Measurements from ENCODE around the gene SNCAIP. TPM values are rescaled to one million over a fixed set of nuclear protein-coding genes. Genes with fewer than 3 reads are reported as not detected.

Gene SNCAIP
- total RNA-seq, 1 donor from 2014 or later = 4.2 TPM

DNA sequence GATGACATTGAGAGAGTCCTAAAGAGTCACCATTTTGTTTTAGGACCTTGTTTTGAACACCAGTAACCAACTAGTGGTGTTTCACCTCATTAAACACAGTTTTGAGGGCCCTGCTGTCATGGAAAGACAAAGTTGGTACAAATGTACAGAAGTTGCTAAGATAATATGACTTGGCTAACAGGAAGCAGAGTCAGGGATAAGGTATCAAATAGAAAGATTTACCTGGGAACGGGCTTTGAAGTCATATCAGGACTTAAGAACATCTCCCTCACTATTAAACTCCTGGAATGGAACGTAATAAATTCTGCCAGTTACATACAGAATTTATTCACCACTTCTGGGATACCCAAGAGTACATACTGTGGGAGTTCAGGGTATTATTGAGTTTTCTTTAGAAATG lies 115.6 kb downstream of the SNCAIP start:
- DNase-seq (ENCODE audit: extremely low spot score, unreplicated experiment) = no peak
- H3K27ac Mint-ChIP-seq (ENCODE audit: unreplicated experiment) = no peak overlapping the region
- TF ChIP-seq, protein P1, sequence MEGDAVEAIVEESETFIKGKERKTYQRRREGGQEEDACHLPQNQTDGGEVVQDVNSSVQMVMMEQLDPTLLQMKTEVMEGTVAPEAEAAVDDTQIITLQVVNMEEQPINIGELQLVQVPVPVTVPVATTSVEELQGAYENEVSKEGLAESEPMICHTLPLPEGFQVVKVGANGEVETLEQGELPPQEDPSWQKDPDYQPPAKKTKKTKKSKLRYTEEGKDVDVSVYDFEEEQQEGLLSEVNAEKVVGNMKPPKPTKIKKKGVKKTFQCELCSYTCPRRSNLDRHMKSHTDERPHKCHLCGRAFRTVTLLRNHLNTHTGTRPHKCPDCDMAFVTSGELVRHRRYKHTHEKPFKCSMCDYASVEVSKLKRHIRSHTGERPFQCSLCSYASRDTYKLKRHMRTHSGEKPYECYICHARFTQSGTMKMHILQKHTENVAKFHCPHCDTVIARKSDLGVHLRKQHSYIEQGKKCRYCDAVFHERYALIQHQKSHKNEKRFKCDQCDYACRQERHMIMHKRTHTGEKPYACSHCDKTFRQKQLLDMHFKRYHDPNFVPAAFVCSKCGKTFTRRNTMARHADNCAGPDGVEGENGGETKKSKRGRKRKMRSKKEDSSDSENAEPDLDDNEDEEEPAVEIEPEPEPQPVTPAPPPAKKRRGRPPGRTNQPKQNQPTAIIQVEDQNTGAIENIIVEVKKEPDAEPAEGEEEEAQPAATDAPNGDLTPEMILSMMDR (IDR thresholded peaks at IDR 0.05) = no peak
- peaks cover 13% of the 10 kb centered on the region for H3K9me3 Mint-ChIP-seq (ENCODE audit: unreplicated experiment)
- H3K27me3 Mint-ChIP-seq (ENCODE audit: unreplicated experiment) = peaks cover 2% of the 10 kb centered on the region
- H3K4me3 Mint-ChIP-seq (ENCODE audit: unreplicated experiment) = no peak overlapping the region
- H3K4me1 Mint-ChIP-seq (ENCODE audit: unreplicated experiment) = peaks cover 3% of the 10 kb centered on the region
- peaks cover 6% of the 10 kb centered on the region for H3K36me3 Mint-ChIP-seq (ENCODE audit: unreplicated experiment)

DNA sequence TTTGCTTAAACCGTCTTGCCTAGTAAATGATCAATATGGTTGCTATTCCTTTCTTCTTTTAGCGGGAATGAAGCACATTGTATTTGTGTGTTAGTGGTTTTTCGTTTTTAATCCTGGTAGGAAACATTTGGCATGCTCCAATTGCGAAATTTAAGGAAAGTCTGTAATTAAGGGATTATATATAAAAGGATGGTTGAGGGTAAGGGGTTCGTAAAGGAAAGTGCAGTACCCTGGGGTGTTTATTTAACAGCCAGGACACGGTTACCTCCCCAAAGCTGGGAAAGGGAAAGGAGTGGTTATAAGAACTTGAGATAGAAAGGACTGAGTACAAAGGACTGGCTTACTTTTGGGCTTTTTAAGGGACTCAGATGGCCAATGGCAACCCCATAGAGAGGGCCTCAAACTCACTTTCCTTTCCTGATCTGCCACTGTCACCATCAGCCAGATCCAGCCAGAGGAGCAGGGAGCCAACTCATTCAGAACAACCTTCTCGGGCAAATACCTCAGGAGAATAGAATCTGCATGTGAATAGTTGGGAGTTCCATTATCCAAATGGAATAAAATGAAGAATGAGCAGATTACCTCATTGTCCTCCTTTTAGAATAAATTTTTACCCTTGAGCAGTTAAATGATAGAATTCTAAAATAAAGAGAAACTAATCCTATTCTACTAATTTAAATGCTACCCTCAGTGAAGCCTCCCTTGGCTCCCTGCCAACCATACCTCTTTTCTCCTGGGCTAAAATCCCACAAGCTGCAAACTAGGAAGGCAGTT lies 117.7 kb downstream of the SNCAIP start:
- TF ChIP-seq, protein P1 (IDR thresholded peaks at IDR 0.05) = no peak
- no peak overlapping the region for H3K4me3 Mint-ChIP-seq (ENCODE audit: unreplicated experiment)
- no peaks in the 10 kb centered on the region for H3K27me3 Mint-ChIP-seq (ENCODE audit: unreplicated experiment)
- peaks cover 4% of the 10 kb centered on the region for H3K36me3 Mint-ChIP-seq (ENCODE audit: unreplicated experiment)
- peaks cover 8% of the 10 kb centered on the region for H3K9me3 Mint-ChIP-seq (ENCODE audit: unreplicated experiment)
- H3K27ac Mint-ChIP-seq (ENCODE audit: unreplicated experiment) = no peak overlapping the region
- H3K4me1 Mint-ChIP-seq (ENCODE audit: unreplicated experiment) = peaks cover 20% of the 10 kb centered on the region
- DNase-seq (ENCODE audit: extremely low spot score, unreplicated experiment) = no peak

DNA sequence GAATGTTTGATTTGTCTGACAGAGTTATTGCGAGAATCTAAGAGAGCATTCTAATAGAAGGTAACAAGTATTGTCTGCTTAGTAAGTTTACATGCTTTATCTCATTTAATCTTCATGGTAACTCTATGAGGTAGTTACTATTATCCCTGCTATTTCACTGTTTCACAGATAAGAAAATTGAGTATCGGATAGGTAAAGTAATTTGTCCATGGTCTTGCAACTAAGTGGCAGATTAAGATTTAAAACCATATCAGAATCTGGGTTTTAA lies 118.2 kb downstream of the SNCAIP start:
- Mint-ChIP-seq H3K27ac (ENCODE audit: unreplicated experiment) (no peak overlapping the region), H3K4me3 (ENCODE audit: unreplicated experiment) (no peak overlapping the region), H3K9me3 (ENCODE audit: unreplicated experiment) (peaks cover 8% of the 10 kb centered on the region), H3K4me1 (ENCODE audit: unreplicated experiment) (peaks cover 26% of the 10 kb centered on the region), H3K27me3 (ENCODE audit: unreplicated experiment) (no peaks in the 10 kb centered on the region), H3K36me3 (ENCODE audit: unreplicated experiment) (peaks cover 4% of the 10 kb centered on the region)
- TF ChIP-seq, protein P1 (IDR thresholded peaks at IDR 0.05) = no peak
- no peak for DNase-seq (ENCODE audit: extremely low spot score, unreplicated experiment)

DNA sequence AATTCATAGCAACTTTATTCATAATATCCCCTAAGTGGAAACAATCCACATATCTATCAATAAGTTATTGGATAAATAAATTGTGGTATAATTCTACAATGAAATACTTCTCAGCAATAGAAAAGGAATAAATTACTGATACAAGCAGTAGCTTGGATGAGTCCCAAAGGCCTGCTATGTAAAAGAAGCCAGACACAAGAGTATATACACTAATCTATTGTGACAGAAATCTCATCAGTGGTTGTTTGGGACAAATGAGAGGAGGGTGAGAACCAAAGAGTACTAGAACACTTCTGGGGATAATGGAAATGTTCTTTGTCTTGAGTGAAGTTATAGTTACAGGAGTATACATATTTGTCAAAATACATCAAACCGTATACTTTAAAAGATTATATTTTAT lies 119.3 kb downstream of the SNCAIP start:
- H3K27ac Mint-ChIP-seq (ENCODE audit: unreplicated experiment) = no peak overlapping the region
- no peaks in the 10 kb centered on the region for H3K27me3 Mint-ChIP-seq (ENCODE audit: unreplicated experiment)
- no peak for DNase-seq (ENCODE audit: extremely low spot score, unreplicated experiment)
- H3K9me3 Mint-ChIP-seq (ENCODE audit: unreplicated experiment) = peaks cover 8% of the 10 kb centered on the region
- H3K36me3 Mint-ChIP-seq (ENCODE audit: unreplicated experiment) = peaks cover 4% of the 10 kb centered on the region
- TF ChIP-seq, protein P1 (IDR thresholded peaks at IDR 0.05) = no peak
- peaks cover 33% of the 10 kb centered on the region for H3K4me1 Mint-ChIP-seq (ENCODE audit: unreplicated experiment)
- no peak overlapping the region for H3K4me3 Mint-ChIP-seq (ENCODE audit: unreplicated experiment)

DNA sequence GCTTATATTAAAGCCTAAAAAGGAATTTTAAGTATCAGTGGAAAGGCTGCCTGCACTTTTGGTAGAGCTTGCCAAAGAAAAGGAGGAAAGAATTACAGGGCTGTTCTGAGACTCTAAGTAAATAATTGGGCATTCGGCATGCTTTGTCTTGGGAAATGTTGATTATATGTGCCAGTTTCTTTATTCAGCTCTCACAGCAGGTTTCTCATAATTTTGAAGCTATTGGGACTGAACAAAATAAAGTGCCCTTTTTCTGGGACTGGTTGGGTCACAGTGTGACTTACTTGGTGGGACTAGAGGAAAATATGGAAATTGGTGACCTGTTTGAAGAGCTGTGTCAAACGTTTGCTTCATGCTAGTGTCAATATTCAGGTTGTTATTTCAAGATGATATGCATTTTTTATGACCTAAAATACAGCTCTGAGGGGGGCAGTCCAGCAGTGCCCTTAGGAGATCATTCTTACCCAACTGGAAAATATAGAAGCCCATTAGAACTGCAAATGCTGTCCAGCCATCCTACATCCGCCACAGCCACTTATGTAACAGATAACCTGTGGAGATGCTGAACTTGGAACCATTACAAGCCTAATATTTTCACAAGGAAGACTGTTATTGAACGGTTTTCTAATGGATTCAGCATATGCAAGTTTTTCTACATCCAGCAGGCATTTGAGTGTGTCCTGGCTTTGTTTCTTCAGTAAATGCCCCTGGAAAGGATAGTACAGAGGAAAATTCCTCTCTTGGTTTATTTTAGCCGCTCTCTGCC lies 122.4 kb downstream of the SNCAIP start:
- Mint-ChIP-seq H3K27ac (ENCODE audit: unreplicated experiment) (peak overlapping the region; percentile 63), H3K27me3 (ENCODE audit: unreplicated experiment) (no peaks in the 10 kb centered on the region), H3K4me3 (ENCODE audit: unreplicated experiment) (no peak overlapping the region), H3K9me3 (ENCODE audit: unreplicated experiment) (peaks cover 3% of the 10 kb centered on the region), H3K4me1 (ENCODE audit: unreplicated experiment) (peaks cover 45% of the 10 kb centered on the region), H3K36me3 (ENCODE audit: unreplicated experiment) (no peaks in the 10 kb centered on the region)
- TF ChIP-seq, protein P1 (IDR thresholded peaks at IDR 0.05) = no peak
- no peak for DNase-seq (ENCODE audit: extremely low spot score, unreplicated experiment)
